ENCODE results near the gene SIPA1L3.

SIPA1L3 gene

DNA sequence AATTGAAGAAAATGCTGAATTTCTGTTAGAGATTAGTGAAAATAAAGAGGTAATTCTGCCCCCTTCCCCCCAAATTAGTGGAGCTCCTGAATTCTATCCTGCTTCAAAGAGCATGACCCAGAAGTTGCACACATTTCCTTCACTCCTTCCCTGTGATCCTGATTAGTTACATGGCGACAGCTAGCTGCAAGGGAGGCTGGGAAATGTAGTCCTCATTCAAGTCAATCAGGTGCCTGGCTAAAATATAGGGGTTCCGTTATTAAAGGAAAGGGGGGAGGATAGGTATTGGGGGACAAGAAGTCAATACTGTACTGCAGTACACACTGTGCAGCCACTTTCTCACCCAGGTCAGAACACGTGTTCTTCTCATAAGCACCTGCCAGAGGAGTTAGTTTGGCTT lies 65.8 kb downstream of the SIPA1L3 start:
- TF ChIP-seq, protein P1, sequence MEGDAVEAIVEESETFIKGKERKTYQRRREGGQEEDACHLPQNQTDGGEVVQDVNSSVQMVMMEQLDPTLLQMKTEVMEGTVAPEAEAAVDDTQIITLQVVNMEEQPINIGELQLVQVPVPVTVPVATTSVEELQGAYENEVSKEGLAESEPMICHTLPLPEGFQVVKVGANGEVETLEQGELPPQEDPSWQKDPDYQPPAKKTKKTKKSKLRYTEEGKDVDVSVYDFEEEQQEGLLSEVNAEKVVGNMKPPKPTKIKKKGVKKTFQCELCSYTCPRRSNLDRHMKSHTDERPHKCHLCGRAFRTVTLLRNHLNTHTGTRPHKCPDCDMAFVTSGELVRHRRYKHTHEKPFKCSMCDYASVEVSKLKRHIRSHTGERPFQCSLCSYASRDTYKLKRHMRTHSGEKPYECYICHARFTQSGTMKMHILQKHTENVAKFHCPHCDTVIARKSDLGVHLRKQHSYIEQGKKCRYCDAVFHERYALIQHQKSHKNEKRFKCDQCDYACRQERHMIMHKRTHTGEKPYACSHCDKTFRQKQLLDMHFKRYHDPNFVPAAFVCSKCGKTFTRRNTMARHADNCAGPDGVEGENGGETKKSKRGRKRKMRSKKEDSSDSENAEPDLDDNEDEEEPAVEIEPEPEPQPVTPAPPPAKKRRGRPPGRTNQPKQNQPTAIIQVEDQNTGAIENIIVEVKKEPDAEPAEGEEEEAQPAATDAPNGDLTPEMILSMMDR (IDR thresholded peaks at IDR 0.05; ENCODE audit: low read depth, low read length, missing control alignments), result no peak
- no peak for DNase-seq (ENCODE audit: extremely low read depth, low read depth)
- H3K4me3 ChIP-seq (replicated peaks; ENCODE audit: low read depth, low read length), result no peak overlapping the region

GRCh38 chr19:37973666-37974065 lies 66.7 kb downstream of the SIPA1L3 start:
- no peak overlapping the region for H3K4me3 ChIP-seq (replicated peaks; ENCODE audit: low read depth, low read length)
- no peak for DNase-seq (ENCODE audit: extremely low read depth, low read depth)
- TF ChIP-seq, protein P1 (IDR thresholded peaks at IDR 0.05; ENCODE audit: low read depth, low read length, missing control alignments), result no peak

DNA sequence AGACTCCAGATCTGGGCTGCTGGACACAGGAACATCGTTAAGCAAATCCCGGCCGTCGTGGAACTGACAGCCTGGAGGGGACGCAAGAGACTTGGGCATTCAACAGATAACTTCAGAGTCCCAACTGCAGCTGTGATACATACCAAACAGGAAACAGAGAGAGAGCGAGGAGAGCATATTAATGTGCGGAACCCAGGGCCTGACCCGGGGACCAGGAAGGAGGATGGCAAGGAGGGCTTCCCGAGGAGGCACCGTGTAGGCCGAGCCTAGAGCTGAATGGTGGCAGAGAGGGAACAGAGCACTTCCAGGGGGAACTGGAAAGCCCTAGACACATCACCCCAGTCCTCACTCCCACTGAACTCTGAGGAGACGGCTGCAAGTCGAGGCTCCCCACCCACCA lies 68.1 kb downstream of the SIPA1L3 start:
- TF ChIP-seq, protein P1 (IDR thresholded peaks at IDR 0.05; ENCODE audit: low read depth, low read length, missing control alignments), result no peak
- no peak for DNase-seq (ENCODE audit: extremely low read depth, low read depth)
- H3K4me3 ChIP-seq (replicated peaks; ENCODE audit: low read depth, low read length), result no peak overlapping the region

GRCh38 chr19:37975596-37976515 lies 68.8 kb downstream of the SIPA1L3 start:
- no peak for DNase-seq (ENCODE audit: extremely low read depth, low read depth)
- TF ChIP-seq, protein P1 (IDR thresholded peaks at IDR 0.05; ENCODE audit: low read depth, low read length, missing control alignments), result no peak
- no peak overlapping the region for H3K4me3 ChIP-seq (replicated peaks; ENCODE audit: low read depth, low read length)

DNA sequence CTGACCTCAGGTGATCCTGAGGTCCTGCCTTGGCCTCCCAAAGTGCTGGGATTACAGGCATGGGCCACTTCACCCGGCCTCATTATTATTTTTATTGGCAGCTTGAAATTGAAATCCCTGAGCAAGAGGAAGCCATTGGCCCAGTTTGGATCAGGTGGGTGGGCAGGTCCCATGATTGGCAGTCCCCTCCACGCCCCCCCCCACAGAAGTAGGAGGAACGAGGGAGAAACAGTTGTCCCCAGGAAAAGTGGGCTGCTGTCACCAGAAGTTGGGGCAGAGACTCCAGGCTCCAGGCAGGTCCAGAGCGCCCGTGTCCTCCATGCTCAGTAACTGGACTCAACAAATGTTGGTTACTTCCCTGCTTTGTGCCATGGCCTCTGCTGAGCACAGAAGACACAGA lies 70.4 kb downstream of the SIPA1L3 start:
- no peak overlapping the region for H3K4me3 ChIP-seq (replicated peaks; ENCODE audit: low read depth, low read length)
- TF ChIP-seq, protein P1 (IDR thresholded peaks at IDR 0.05; ENCODE audit: low read depth, low read length, missing control alignments), result no peak
- DNase-seq (ENCODE audit: extremely low read depth, low read depth), result no peak

DNA sequence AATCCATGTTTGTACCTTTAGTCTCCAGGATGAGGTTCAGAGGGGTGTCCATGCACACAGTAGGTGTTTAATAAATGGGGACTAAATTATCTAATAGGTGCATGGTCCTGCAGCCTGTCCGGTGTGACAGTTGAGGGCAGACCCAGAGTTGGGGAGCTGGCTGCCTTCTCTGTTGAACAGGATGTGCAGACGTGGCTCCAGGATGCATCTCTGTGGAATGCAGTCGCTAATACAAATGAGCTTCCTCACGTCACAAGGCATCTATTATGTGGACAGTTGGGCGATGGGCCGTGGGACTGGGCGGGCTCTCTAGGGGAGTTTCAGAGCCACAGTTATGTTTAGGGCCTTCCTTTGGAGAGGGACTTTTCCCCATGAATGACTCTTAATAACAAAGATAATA lies 71.0 kb downstream of the SIPA1L3 start:
- H3K4me3 ChIP-seq (replicated peaks; ENCODE audit: low read depth, low read length), result no peak overlapping the region
- TF ChIP-seq, protein P1 (IDR thresholded peaks at IDR 0.05; ENCODE audit: low read depth, low read length, missing control alignments), result no peak
- no peak for DNase-seq (ENCODE audit: extremely low read depth, low read depth)

Data from HFF-Myc (cell line).